IPS-NIHi7 (cell line): ENCODE results near the gene PAQR5.
A peak's percentile ranks its signal among the peaks of the same experiment; 100 is the strongest.
"Not testable (repeated sequence)": the region's sequence is repeated elsewhere in the genome, so short reads cannot be mapped to it uniquely, and the experiment has no call there.

Experiments
- DNase-seq: peaks from one replicate; pipeline ENCODE4 v3.0.0; 2012; ENCODE audit warnings: mixed read lengths; ENCODE audit errors: extremely low spot score

PAQR5 gene

DNA sequence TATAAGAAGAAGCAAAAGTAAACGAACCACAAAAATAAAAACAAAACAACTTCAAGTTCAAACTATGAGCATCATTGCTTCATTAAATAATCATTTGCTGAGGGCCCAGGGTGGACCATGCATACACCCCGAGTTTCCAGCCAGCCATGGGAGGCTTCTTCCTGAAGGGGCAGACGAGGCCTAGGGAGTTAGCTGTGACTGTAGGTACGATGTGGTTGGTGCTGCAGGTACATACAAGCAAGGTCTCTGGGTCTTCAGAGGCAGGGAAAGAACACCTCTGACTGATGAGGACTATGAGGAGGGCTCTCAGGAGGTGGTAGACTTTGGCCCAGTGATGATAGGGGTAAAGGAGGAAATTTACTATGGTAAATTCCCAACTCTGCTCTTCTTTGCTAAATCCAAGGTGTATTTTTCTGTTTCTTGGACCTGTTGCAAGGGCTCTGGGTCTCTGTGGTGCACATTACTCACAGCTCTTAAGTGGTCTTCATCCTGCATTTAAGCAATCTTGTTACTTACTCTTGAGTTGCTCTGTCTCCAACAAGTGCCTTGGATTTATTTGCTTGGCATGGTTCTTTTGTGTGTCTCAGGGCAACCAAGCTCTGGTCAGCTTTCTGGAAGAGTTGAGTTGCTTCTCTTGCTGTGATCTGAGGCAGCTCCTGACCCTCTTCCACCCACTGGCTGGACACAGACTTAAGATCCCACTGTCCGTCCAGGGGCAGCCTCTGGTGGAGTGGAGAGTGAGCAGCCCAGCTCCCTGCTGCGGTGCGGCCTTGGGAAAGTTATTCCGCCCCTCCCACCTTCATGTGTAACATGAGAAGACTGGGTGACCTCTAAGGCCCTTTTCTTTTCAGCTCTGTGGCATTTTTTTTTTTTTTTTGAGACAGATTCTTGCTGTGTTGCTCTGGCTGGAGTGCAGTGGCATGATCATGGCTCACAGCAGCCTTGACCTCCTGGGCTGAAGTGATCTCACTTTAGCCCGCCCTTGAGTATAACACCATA, 59.4 kb downstream of the PAQR5 start:
- DNase-seq, result peak; percentile 28

DNA sequence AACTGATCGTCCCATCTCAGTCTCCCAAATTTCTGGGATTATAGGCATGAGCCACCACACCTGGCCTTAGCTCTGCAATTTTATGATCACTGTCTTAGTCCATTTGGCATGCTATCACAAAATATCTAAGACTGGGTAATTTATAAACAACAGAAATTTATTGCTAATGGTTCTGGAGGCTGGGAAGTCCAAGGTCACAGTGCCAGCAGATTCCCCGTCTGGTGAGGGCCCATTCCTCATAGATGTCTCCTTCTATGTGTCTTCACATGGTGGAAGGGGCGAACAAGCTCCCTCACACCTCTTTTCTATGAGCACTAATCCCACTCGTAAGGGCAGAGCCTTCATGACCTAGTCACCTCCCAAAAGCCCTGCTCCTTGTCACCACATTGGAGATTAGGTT, 60.1 kb downstream of the PAQR5 start:
- no peak for DNase-seq

DNA sequence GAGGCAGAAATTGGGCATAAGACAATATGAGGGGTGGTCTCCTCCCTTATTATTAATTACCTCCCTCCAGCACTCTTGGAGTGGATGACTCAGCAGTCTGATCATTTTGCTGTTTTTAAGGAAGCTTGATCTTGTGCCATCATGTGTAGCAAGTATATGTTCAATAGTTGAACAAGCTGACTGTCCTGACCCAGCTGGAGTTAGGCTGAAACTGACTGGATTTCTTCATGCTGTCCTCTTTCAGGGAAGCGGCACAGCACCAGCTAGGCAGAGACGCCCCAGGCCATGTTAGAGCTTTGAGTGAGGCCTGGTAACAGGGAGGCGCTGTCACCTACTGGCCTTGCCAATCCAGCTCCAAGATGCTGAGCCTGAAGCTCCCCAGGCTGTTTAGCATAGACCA, 61.0 kb downstream of the PAQR5 start:
- peak; percentile 34 for DNase-seq

GRCh38 chr15:69360642-69361041, 61.9 kb downstream of the PAQR5 start:
- no peak for DNase-seq

GRCh38 chr15:69367236-69367635, 68.5 kb downstream of the PAQR5 start:
- no peak for DNase-seq

DNA sequence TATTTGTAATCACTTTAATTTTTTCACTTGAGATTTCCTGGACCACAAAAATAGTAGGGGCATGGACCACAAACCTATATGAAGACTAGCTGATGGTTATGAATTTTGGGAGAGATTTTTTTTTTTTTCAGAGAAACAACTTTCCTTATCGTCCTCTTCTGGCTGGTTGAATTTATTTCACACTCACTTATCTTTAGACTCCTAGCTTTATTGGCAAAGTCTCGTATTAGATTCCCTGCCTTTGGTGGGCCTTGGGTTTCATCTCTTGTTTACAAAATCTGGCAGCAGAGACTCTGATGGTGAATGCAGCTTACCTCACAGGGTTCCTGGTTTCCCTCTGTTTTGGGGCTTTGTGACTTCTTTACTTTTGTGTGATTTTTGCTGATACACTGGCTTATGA, 70.9 kb downstream of the PAQR5 start:
- no peak for DNase-seq

GRCh38 chr15:69373406-69373805, 74.7 kb downstream of the PAQR5 start:
- DNase-seq, result no peak

DNA sequence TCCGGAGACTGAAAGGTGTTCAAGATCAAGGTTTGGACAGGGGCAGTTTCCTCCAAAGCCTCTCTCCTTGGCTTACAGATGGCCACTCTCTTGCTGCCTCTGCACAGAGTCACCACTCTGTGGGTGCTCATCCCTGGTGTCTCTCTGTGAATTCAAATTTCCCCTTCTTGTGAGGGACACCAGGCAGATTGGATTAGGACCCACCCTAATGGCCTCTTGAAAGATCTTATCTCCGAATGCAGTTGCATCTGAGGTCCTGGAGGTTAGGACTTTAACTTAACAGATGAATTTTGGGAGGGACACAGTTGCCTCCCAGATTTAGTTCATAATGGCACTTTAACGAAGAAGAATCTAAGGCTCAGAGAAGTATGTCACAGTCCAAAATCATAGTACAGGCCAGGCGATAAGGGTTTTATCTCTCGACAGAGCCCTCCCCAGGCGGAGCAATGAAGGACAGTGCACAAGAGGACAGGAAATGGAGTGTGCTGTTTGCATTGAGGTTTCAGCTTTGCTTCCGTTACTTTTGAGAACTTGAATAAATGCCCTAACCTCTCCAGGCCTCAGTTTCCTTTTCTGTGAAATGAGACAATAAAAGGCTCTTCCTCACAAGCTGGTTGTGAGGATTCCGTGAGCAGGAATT, 76.6 kb downstream of the PAQR5 start:
- DNase-seq, result no peak

- no peak for DNase-seq
These were observed 78.7 kb downstream of the PAQR5 start for GRCh38 chr15:69377216-69377970.

- DNase-seq, result peak; percentile 71
These were observed 81.5 kb downstream of the PAQR5 start for GRCh38 chr15:69380100-69380725.

GRCh38 chr15:69380726-69381105, 82.0 kb downstream of the PAQR5 start:
- DNase-seq, result no peak

DNA sequence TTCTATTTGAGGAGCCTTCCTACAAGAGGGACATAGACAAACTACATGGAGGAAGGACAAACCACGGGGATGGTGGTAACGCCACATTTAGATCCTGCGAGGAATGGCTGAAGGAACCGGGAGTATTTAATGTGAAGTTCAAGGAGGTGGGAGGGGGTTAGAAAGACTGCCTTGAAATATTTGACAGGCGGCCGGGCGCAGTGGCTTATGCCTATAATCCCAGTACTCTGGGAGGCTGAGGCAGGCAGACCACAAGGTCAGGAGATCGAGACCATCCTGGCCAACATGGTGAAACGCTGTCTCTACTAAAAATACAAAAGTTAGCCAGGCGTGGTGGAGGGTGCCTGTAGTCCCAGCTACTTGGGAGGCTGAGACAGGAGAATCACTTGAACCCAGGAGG, 83.5 kb downstream of the PAQR5 start:
- DNase-seq, result not testable (repeated sequence)

DNA sequence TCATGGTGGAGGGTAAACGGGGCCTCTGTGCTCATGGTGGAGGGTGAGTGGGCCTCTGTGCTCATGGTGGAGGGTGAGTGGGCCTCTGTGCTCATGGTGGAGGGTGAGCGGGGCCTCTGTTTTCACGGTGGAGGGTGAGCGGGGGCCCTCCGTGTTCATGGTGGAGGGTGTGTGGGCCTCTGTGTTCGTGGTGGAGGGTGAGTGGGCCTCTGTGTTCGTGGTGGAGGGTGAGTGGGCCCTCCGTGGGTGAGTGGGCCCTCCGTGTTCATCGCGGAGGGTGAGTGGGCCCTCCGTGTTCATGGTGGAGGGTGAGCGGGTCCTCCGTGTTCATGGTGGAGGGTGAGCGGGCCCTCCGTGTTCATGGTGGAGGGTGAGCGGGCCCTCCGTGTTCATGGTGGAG, 85.4 kb downstream of the PAQR5 start:
- DNase-seq, result not testable (repeated sequence)

- DNase-seq, result no peak
These were observed 86.2 kb downstream of the PAQR5 start for GRCh38 chr15:69384626-69385598.

DNA sequence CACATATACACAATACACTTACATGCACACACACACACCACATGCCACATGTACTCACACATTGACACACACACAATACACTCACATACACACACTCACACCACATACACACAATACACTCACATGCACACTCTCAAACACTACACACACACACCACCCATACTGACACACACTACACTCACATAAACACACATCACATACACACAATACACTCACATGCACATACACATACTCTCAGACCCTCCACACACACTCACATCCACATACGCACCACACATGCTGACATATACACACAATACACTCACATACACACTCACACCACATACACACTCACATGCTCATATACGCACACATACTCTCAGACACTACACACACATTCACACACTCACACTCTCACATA, 87.1 kb downstream of the PAQR5 start:
- DNase-seq, result no peak

DNA sequence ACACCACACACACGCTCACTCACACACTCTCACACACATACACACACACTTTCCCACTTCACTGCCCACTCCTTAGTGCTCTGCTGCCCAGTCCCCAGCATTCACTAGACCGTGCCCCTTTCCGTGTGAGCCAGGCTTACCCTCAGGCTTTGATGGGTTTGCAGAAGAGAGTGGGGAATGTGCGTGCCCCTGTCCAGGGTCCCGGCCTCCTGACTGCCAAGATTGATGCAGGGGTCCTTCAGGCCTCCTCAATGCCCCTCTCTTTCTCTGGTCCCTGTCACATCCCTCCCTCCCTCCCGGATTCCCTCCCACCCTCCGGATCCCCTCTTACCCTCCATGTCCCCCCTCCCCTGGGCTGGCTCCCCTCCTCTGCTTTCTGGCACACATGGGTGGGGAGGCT, 87.6 kb downstream of the PAQR5 start:
- no peak for DNase-seq

DNA sequence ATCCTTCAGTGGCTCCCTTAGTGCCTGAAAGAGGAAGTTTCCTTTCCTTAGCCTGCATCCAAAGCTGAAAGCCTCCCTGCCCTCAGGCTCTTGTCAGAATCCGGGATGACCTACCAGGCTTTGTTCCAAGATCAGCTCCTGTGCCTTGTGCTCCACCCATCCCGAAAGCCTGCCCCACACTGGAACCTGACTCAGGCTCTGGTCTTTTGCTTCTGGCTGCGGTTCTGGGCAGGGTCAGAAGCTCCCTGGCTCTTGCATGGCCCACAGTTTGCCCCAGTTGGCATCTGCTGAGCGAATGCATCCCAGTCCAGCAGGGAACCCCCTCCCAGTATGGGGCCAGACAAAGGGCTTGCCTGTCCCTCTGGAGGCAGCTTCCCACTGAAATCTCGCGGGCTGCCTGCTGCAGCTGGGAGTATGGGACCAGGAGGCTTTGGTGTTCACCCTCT, 89.6 kb downstream of the PAQR5 start:
- DNase-seq, result no peak

- DNase-seq, result no peak
These were observed 90.7 kb downstream of the PAQR5 start for GRCh38 chr15:69389426-69389825.

DNA sequence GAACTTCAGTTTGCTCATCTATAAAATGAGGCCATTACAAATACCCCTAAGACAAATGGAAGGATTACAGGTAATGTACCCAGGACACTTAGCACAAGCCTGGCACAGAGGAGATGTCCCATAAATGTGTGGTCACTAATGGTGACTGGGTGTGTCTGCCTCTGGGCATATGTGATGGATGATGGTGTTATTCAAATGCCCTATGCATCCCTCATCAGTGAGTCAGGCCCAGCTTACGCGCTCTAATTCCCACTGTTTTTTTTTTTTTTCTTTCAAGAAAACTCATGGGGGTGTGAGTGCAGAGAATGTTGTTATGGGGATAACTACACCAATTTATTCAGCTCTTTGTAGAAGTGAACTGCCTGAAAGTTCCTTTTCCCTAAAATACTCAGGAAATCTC, 91.9 kb downstream of the PAQR5 start:
- DNase-seq, result no peak

DNA sequence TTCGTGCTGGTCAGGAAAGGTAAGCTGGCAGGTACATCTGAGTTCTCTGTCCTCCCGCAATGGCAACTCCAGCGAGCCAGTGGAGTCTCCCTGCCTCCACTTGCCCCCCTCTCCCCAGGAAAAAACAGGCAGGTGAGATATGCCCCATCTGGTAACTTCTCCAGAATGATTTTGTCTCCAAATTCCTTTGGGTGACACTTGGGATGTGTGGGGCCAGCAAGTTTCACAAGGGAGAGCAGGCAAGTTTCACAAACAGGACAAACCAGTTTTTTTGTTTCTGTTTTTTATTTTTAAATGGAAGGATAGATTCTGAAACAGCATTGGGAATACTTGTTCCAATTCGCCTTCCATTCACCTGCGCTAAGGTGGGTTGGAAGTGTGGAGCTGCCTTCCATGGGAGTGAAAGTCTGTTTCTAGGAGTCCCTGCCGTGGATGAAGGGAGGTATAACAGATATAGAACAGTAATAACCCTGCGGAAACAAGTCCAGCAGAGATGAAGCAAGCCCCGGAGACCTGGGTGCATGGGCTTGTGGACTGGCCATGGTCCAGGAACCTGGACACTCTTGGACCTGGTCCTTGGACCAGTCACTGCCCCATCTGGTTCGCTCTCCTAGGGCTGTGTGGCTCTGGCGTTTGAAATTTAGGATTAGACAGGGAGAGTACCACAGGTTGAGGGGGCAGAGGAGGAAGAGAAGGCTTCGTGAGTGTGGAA, 92.5 kb downstream of the PAQR5 start:
- no peak for DNase-seq
